ENCODE results near the gene MAP1B.

GRCh38 chr5:72121780-72122445 is 14.6 kb downstream of the MAP1B start:
- TF ChIP-seq, protein P1, sequence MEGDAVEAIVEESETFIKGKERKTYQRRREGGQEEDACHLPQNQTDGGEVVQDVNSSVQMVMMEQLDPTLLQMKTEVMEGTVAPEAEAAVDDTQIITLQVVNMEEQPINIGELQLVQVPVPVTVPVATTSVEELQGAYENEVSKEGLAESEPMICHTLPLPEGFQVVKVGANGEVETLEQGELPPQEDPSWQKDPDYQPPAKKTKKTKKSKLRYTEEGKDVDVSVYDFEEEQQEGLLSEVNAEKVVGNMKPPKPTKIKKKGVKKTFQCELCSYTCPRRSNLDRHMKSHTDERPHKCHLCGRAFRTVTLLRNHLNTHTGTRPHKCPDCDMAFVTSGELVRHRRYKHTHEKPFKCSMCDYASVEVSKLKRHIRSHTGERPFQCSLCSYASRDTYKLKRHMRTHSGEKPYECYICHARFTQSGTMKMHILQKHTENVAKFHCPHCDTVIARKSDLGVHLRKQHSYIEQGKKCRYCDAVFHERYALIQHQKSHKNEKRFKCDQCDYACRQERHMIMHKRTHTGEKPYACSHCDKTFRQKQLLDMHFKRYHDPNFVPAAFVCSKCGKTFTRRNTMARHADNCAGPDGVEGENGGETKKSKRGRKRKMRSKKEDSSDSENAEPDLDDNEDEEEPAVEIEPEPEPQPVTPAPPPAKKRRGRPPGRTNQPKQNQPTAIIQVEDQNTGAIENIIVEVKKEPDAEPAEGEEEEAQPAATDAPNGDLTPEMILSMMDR (IDR thresholded peaks at IDR 0.05), result no peak
- no peak for TF ChIP-seq POLR2A (IDR thresholded peaks at IDR 0.05; ENCODE audit: low read length)
- no peak for TF ChIP-seq REST (IDR thresholded peaks at IDR 0.05)
- no peak for TF ChIP-seq PBX3 (IDR thresholded peaks at IDR 0.05)
- no peak for TF ChIP-seq RCOR1 (IDR thresholded peaks at IDR 0.05; ENCODE audit: low read depth, low read length)
- no peak for TF ChIP-seq JUNB (IDR thresholded peaks at IDR 0.05)
- TF ChIP-seq KDM1A (IDR thresholded peaks at IDR 0.05; ENCODE audit: low read depth), result no peak
- no peak for TF ChIP-seq FOSL2 (IDR thresholded peaks at IDR 0.05)
- TF ChIP-seq FOSL2 (CRISPR knock-in tag; IDR thresholded peaks at IDR 0.05), result no peak
- TF ChIP-seq RNF2 (IDR thresholded peaks at IDR 0.05; ENCODE audit: borderline replicate concordance, low read depth), result no peak
- no peak for TF ChIP-seq NPAS2 (CRISPR knock-in tag; IDR thresholded peaks at IDR 0.05; ENCODE audit: borderline replicate concordance)
- TF ChIP-seq BHLHE40 (IDR thresholded peaks at IDR 0.05; ENCODE audit: low read depth, low read length), result no peak
- TF ChIP-seq, protein P2, sequence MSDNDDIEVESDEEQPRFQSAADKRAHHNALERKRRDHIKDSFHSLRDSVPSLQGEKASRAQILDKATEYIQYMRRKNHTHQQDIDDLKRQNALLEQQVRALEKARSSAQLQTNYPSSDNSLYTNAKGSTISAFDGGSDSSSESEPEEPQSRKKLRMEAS (IDR thresholded peaks at IDR 0.05), result no peak
- TF ChIP-seq, protein P3, sequence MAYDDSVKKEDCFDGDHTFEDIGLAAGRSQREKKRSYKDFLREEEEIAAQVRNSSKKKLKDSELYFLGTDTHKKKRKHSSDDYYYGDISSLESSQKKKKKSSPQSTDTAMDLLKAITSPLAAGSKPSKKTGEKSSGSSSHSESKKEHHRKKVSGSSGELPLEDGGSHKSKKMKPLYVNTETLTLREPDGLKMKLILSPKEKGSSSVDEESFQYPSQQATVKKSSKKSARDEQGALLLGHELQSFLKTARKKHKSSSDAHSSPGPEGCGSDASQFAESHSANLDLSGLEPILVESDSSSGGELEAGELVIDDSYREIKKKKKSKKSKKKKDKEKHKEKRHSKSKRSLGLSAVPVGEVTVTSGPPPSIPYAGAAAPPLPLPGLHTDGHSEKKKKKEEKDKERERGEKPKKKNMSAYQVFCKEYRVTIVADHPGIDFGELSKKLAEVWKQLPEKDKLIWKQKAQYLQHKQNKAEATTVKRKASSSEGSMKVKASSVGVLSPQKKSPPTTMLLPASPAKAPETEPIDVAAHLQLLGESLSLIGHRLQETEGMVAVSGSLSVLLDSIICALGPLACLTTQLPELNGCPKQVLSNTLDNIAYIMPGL (CRISPR knock-in tag; IDR thresholded peaks at IDR 0.05; ENCODE audit: borderline replicate concordance), result no peak
- no peak for TF ChIP-seq CEBPB (IDR thresholded peaks at IDR 0.05)
